ENCODE results near the gene GPR33.

- TF ChIP-seq CTCF (IDR thresholded peaks at IDR 0.05) (no peak), POLR2A (IDR thresholded peaks at IDR 0.05) (no peak)
These were observed 5.1 kb upstream of the GPR33 start for GRCh38 chr14:31492759-31493498.

Data from esophagus squamous epithelium (tissue), 4 donors.